ENCODE results near the gene WDR27. TPM values are rescaled to one million over a fixed set of nuclear protein-coding genes. Genes with fewer than 3 reads are reported as not detected.

Gene WDR27
- total and polyA plus RNA-seq, 10 of the 15 experiments (the other 5 are each of a cell fraction or from before 2014, with no cell fraction given) = 1.9 to 33.2 (median 19.0) TPM

DNA sequence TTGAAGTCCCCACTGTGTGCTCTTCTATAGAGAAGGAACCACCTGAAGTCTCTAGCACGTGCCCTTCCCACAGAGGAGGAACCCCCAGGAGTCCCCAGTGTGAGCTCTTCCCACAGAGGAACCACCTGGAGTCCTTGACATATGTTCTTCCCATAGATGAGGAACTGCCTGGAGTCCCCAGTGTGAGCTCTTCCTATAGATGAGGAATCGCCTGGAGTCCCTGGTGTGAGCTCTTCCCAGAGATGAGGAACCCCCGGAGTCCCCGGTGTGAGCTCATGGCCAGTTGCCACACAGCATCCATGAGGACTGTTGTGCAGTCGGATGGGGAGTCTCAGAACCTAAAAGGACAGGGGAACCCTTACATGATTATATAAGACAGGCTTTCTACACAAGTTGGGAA, 290.1 kb downstream of the WDR27 start:
- intact Hi-C loops (cut with micrococcal nuclease; ENCODE audit: unreplicated experiment) = no loop called here
- no peaks in the 10 kb centered on the region for H3K79me2 ChIP-seq (ENCODE audit: control insufficient read depth, insufficient read depth, low read length)
- no peak overlapping the region for H3K27ac ChIP-seq (ENCODE audit: control insufficient read depth, insufficient read depth)
- no peak overlapping the region for H3K9ac ChIP-seq (ENCODE audit: control insufficient read depth, insufficient read depth, low read length)
- H2AFZ ChIP-seq (ENCODE audit: control insufficient read depth, low read depth, low read length) = no peak overlapping the region
- H3K27me3 ChIP-seq (replicated peaks in 1 of 2; ENCODE audit: control insufficient read depth in 2 of 2, insufficient read depth in 2 of 2, low read length in 1 of 2) = no peaks in the 10 kb centered on the region
- in situ Hi-C loops (cut with MboI) = no loop called here
- no peak for ATAC-seq
- H3K4me2 ChIP-seq (ENCODE audit: control insufficient read depth, insufficient read depth) = no peak overlapping the region
- WGBS (ENCODE audit: insufficient coverage, insufficient replicate concordance, low lambda C conversion rate, missing lambda C conversion rate) = 23% methylated on average over 5 of the region's 5 CpGs
- CTCF ChIA-PET = no interaction called here
- H3K36me3 ChIP-seq (ENCODE audit: control insufficient read depth in 2 of 2, insufficient read depth in 2 of 2, low read length in 1 of 2) = no peaks in the 10 kb centered on the region
- H3K9me3 ChIP-seq (replicated peaks; ENCODE audit: control insufficient read depth, insufficient read depth, low read length) = no peaks in the 10 kb centered on the region; the same call in 2 of the 3 replicates
- RAD21 ChIA-PET (ENCODE audit: unreplicated experiment) = no interaction called here
- BruUV-seq (replicated peaks) = no TSS peak
- H3K4me1 ChIP-seq (ENCODE audit: control insufficient read depth, insufficient read depth, low read length) = no peaks in the 10 kb centered on the region
- no peak for FAIRE-seq
- POLR2A ChIA-PET = no interaction called here
- SMC1A ChIA-PET (ENCODE audit: uncharacterized antibody, unreplicated experiment) = no interaction called here
- H3K4me3 ChIP-seq = no peak overlapping the region
- no peaks in the 10 kb centered on the region for H4K20me1 ChIP-seq (ENCODE audit: control insufficient read depth, insufficient read depth)
- no peak for DNase-seq (ENCODE audit: low read depth, low spot score)
- TF ChIP-seq, protein P1, sequence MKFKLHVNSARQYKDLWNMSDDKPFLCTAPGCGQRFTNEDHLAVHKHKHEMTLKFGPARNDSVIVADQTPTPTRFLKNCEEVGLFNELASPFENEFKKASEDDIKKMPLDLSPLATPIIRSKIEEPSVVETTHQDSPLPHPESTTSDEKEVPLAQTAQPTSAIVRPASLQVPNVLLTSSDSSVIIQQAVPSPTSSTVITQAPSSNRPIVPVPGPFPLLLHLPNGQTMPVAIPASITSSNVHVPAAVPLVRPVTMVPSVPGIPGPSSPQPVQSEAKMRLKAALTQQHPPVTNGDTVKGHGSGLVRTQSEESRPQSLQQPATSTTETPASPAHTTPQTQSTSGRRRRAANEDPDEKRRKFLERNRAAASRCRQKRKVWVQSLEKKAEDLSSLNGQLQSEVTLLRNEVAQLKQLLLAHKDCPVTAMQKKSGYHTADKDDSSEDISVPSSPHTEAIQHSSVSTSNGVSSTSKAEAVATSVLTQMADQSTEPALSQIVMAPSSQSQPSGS (IDR thresholded peaks at IDR 0.05; ENCODE audit: low read length) = no peak
- TF ChIP-seq SIX5 (IDR thresholded peaks at IDR 0.05; ENCODE audit: low read depth, low read length, severe bottlenecking) = no peak
- no peak for TF ChIP-seq SUZ12 (IDR thresholded peaks at IDR 0.05; ENCODE audit: unreplicated experiment)
- TF ChIP-seq ZSCAN29 (IDR thresholded peaks at IDR 0.05) = no peak
- TF ChIP-seq ZBED1 (IDR thresholded peaks at IDR 0.05; ENCODE audit: borderline replicate concordance) = no peak
- TF ChIP-seq BCL11A (IDR thresholded peaks at IDR 0.05; ENCODE audit: low read depth, low read length) = no peak
- TF ChIP-seq STAT3 (IDR thresholded peaks at IDR 0.05; ENCODE audit: low read depth, low read length) = no peak
- TF ChIP-seq, protein P2, sequence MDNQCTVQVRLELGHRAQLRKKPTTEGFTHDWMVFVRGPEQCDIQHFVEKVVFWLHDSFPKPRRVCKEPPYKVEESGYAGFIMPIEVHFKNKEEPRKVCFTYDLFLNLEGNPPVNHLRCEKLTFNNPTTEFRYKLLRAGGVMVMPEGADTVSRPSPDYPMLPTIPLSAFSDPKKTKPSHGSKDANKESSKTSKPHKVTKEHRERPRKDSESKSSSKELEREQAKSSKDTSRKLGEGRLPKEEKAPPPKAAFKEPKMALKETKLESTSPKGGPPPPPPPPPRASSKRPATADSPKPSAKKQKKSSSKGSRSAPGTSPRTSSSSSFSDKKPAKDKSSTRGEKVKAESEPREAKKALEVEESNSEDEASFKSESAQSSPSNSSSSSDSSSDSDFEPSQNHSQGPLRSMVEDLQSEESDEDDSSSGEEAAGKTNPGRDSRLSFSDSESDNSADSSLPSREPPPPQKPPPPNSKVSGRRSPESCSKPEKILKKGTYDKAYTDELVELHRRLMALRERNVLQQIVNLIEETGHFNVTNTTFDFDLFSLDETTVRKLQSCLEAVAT (IDR thresholded peaks at IDR 0.05) = no peak
- TF ChIP-seq ETV6 (conservative IDR thresholded peaks at IDR 0.05 in 1 of 2, IDR thresholded peaks at IDR 0.05 in 1 of 2; ENCODE audit: borderline replicate concordance in 1 of 2, low read depth in 1 of 2) = no peak
- TF ChIP-seq, protein P3, sequence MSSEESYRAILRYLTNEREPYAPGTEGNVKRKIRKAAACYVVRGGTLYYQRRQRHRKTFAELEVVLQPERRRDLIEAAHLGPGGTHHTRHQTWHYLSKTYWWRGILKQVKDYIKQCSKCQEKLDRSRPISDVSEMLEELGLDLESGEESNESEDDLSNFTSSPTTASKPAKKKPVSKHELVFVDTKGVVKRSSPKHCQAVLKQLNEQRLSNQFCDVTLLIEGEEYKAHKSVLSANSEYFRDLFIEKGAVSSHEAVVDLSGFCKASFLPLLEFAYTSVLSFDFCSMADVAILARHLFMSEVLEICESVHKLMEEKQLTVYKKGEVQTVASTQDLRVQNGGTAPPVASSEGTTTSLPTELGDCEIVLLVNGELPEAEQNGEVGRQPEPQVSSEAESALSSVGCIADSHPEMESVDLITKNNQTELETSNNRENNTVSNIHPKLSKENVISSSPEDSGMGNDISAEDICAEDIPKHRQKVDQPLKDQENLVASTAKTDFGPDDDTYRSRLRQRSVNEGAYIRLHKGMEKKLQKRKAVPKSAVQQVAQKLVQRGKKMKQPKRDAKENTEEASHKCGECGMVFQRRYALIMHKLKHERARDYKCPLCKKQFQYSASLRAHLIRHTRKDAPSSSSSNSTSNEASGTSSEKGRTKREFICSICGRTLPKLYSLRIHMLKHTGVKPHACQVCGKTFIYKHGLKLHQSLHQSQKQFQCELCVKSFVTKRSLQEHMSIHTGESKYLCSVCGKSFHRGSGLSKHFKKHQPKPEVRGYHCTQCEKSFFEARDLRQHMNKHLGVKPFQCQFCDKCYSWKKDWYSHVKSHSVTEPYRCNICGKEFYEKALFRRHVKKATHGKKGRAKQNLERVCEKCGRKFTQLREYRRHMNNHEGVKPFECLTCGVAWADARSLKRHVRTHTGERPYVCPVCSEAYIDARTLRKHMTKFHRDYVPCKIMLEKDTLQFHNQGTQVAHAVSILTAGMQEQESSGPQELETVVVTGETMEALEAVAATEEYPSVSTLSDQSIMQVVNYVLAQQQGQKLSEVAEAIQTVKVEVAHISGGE (CRISPR knock-in tag; IDR thresholded peaks at IDR 0.05) = no peak
- no peak for TF ChIP-seq NFIC (IDR thresholded peaks at IDR 0.05; ENCODE audit: low read depth, low read length)
- TF ChIP-seq, protein P4, sequence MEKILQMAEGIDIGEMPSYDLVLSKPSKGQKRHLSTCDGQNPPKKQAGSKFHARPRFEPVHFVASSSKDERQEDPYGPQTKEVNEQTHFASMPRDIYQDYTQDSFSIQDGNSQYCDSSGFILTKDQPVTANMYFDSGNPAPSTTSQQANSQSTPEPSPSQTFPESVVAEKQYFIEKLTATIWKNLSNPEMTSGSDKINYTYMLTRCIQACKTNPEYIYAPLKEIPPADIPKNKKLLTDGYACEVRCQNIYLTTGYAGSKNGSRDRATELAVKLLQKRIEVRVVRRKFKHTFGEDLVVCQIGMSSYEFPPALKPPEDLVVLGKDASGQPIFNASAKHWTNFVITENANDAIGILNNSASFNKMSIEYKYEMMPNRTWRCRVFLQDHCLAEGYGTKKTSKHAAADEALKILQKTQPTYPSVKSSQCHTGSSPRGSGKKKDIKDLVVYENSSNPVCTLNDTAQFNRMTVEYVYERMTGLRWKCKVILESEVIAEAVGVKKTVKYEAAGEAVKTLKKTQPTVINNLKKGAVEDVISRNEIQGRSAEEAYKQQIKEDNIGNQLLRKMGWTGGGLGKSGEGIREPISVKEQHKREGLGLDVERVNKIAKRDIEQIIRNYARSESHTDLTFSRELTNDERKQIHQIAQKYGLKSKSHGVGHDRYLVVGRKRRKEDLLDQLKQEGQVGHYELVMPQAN (conservative IDR thresholded peaks at IDR 0.05) = no peak
- TF ChIP-seq YY1 (IDR thresholded peaks at IDR 0.05; ENCODE audit: low read depth, low read length) = no peak
